ENCODE data around the gene SLC23A1.

The SLC23A1 gene

GRCh38 chr5:139383275-139383992 is at the start of gene SLC23A1:
Gene SLC23A1, minus strand, starts transcription at chr5:139383297. Its CDS starts 44 bp downstream, at chr5:139383253.
- TF ChIP-seq, protein P1, sequence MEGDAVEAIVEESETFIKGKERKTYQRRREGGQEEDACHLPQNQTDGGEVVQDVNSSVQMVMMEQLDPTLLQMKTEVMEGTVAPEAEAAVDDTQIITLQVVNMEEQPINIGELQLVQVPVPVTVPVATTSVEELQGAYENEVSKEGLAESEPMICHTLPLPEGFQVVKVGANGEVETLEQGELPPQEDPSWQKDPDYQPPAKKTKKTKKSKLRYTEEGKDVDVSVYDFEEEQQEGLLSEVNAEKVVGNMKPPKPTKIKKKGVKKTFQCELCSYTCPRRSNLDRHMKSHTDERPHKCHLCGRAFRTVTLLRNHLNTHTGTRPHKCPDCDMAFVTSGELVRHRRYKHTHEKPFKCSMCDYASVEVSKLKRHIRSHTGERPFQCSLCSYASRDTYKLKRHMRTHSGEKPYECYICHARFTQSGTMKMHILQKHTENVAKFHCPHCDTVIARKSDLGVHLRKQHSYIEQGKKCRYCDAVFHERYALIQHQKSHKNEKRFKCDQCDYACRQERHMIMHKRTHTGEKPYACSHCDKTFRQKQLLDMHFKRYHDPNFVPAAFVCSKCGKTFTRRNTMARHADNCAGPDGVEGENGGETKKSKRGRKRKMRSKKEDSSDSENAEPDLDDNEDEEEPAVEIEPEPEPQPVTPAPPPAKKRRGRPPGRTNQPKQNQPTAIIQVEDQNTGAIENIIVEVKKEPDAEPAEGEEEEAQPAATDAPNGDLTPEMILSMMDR (IDR thresholded peaks at IDR 0.05) = no peak
- peak; percentile 64 for DNase-seq (ENCODE audit: low spot score)
- peak within 1 kb of the TSS in 1 of 2 donors; percentile 60 for H3K27ac ChIP-seq
- H3K4me3 ChIP-seq = no peak within 1 kb of the TSS

DNA sequence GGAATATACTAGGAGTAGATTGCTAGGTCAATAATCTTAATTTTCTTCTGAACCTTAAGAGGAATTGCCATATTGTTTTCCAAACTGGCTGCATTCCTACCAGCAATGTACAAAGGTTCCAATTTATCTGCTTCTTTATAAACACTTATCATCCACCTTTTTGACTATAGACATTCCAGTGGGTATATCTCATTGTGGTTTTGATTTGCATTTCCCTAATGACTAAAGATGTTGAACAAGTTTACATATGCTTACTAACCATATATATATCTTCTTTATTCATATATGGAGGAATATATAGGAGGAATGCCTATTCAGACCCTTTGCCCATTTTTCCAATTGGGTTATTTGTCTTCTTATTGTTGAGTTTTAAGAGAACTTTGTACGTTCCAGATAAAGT is 48.6 kb upstream of the SLC23A1 start:
- H3K27ac ChIP-seq = no peak overlapping the region
- no peak overlapping the region for H3K4me3 ChIP-seq
- TF ChIP-seq, protein P1 (IDR thresholded peaks at IDR 0.05) = no peak
- DNase-seq (ENCODE audit: low spot score) = no peak

GRCh38 chr5:139430015-139430414 is 46.9 kb upstream of the SLC23A1 start:
- Histone ChIP-seq H3K27ac (no peak overlapping the region), H3K4me3 (no peak overlapping the region)
- TF ChIP-seq, protein P1 (IDR thresholded peaks at IDR 0.05) = no peak
- no peak for DNase-seq (ENCODE audit: low spot score)

- Histone ChIP-seq H3K27ac (peak overlapping the region in 1 of 2 donors; percentile 56), H3K4me3 (no peak overlapping the region)
- no peak for DNase-seq (ENCODE audit: low spot score)
- TF ChIP-seq, protein P1 (IDR thresholded peaks at IDR 0.05) = no peak
These were observed 43.2 kb upstream of the SLC23A1 start for GRCh38 chr5:139426203-139426885.

GRCh38 chr5:139425497-139425896 is 42.4 kb upstream of the SLC23A1 start:
- no peak for DNase-seq (ENCODE audit: low spot score)
- Histone ChIP-seq H3K4me3 (no peak overlapping the region), H3K27ac (no peak overlapping the region)
- TF ChIP-seq, protein P1 (IDR thresholded peaks at IDR 0.05) = no peak

GRCh38 chr5:139422307-139422893 is 39.3 kb upstream of the SLC23A1 start:
- no peak overlapping the region for H3K27ac ChIP-seq
- H3K4me3 ChIP-seq = no peak overlapping the region
- TF ChIP-seq, protein P1 (IDR thresholded peaks at IDR 0.05) = peak; percentile 53
- DNase-seq (ENCODE audit: low spot score) = no peak

Measured in coronary artery (tissue), 2 donors.